ENCODE data around the gene DHX36. TPM values are rescaled to one million over a fixed set of nuclear protein-coding genes. Genes with fewer than 3 reads are reported as not detected.

The DHX36 gene, protein sequence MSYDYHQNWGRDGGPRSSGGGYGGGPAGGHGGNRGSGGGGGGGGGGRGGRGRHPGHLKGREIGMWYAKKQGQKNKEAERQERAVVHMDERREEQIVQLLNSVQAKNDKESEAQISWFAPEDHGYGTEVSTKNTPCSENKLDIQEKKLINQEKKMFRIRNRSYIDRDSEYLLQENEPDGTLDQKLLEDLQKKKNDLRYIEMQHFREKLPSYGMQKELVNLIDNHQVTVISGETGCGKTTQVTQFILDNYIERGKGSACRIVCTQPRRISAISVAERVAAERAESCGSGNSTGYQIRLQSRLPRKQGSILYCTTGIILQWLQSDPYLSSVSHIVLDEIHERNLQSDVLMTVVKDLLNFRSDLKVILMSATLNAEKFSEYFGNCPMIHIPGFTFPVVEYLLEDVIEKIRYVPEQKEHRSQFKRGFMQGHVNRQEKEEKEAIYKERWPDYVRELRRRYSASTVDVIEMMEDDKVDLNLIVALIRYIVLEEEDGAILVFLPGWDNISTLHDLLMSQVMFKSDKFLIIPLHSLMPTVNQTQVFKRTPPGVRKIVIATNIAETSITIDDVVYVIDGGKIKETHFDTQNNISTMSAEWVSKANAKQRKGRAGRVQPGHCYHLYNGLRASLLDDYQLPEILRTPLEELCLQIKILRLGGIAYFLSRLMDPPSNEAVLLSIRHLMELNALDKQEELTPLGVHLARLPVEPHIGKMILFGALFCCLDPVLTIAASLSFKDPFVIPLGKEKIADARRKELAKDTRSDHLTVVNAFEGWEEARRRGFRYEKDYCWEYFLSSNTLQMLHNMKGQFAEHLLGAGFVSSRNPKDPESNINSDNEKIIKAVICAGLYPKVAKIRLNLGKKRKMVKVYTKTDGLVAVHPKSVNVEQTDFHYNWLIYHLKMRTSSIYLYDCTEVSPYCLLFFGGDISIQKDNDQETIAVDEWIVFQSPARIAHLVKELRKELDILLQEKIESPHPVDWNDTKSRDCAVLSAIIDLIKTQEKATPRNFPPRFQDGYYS
- total RNA-seq, result 48.8 and 59.5 TPM in 2 replicates

GRCh38 chr3:154323891-154324738 is at the start of gene DHX36:
DHX36 (minus strand) TSS chr3:154324487; CDS start chr3:154324416, 71 bp downstream.

Other genes starting within 250 kb of the DHX36 start
- 2.1 and 2.2 TPM in 2 replicates for gene ARHGEF26, start 203.1 kb downstream of the DHX36 start, total RNA-seq
- gene GPR149, start 105.7 kb upstream of the DHX36 start, total RNA-seq, result not detected in 2 replicates

All from uterine smooth muscle cell (primary cell).